Measurements from ENCODE around the gene HDDC3. TPM values are rescaled to one million over a fixed set of nuclear protein-coding genes. Genes with fewer than 3 reads are reported as not detected.

Gene HDDC3
- total RNA-seq, 1 donor from 2014 or later: 10.5 TPM

DNA sequence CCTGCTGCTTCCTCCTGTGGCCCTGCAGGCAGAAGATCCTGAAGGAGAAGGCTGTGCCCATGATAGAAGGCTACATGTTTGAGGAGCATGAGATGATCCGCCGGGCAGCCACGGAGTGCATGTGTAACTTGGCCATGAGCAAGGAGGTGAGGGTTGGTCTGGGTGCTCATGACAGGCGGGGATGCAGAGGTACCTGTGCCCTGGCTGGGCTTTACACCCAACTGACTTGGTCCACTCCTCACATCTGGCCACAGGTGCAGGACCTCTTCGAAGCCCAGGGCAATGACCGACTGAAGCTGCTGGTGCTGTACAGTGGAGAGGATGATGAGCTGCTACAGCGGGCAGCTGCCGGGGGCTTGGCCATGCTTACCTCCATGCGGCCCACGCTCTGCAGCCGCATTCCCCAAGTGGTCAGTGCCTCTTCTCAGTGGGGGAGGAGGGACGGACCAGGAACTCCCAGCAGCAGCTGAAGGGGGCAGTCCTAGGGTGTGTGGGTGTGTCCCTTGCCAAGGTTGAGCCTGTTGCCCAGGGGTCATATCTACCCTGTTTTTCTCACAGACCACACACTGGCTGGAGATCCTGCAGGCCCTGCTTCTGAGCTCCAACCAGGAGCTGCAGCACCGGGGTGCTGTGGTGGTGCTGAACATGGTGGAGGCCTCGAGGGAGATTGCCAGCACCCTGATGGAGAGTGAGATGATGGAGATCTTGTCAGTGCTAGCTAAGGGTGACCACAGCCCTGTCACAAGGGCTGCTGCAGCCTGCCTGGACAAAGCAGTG, 20.7 kb upstream of the HDDC3 start:
- H3K27ac Mint-ChIP-seq (ENCODE audit: unreplicated experiment): no peak overlapping the region
- no peaks in the 10 kb centered on the region for H3K9me3 Mint-ChIP-seq (ENCODE audit: unreplicated experiment)
- no peak for FAIRE-seq
- no peaks in the 10 kb centered on the region for H3K4me1 Mint-ChIP-seq (ENCODE audit: low read depth, unreplicated experiment)
- Histone ChIP-seq H3K4me1 (ENCODE audit: insufficient read depth, low read length) (peaks cover 26% of the 10 kb centered on the region), H3K27ac (ENCODE audit: low read depth, low read length) (no peak overlapping the region), H3K36me3 (ENCODE audit: insufficient read depth, low read length) (peaks cover 21% of the 10 kb centered on the region), H3K9me3 (ENCODE audit: insufficient read depth, low read depth, low read length) (no peaks in the 10 kb centered on the region), H3K4me2 (ENCODE audit: low read length) (no peak overlapping the region), H2AFZ (ENCODE audit: low read depth, low read length) (no peak overlapping the region), H4K20me1 (ENCODE audit: insufficient read depth, low read length) (peaks cover 3% of the 10 kb centered on the region), H3K9ac (ENCODE audit: low read length) (no peak overlapping the region), H3K4me3 (ENCODE audit: insufficient read depth, low read depth, low read length) (no peak overlapping the region), H3K79me2 (ENCODE audit: insufficient read depth, low read length) (peaks cover 3% of the 10 kb centered on the region), H3K27me3 (ENCODE audit: insufficient read depth, low read length) (no peaks in the 10 kb centered on the region)
- peaks cover 18% of the 10 kb centered on the region for H3K36me3 Mint-ChIP-seq (ENCODE audit: low read depth, unreplicated experiment)
- no peak overlapping the region for H3K4me3 Mint-ChIP-seq (ENCODE audit: unreplicated experiment)
- TF ChIP-seq, protein P1, sequence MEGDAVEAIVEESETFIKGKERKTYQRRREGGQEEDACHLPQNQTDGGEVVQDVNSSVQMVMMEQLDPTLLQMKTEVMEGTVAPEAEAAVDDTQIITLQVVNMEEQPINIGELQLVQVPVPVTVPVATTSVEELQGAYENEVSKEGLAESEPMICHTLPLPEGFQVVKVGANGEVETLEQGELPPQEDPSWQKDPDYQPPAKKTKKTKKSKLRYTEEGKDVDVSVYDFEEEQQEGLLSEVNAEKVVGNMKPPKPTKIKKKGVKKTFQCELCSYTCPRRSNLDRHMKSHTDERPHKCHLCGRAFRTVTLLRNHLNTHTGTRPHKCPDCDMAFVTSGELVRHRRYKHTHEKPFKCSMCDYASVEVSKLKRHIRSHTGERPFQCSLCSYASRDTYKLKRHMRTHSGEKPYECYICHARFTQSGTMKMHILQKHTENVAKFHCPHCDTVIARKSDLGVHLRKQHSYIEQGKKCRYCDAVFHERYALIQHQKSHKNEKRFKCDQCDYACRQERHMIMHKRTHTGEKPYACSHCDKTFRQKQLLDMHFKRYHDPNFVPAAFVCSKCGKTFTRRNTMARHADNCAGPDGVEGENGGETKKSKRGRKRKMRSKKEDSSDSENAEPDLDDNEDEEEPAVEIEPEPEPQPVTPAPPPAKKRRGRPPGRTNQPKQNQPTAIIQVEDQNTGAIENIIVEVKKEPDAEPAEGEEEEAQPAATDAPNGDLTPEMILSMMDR (IDR thresholded peaks at IDR 0.05; ENCODE audit: insufficient read depth, low read depth, low read length): no peak
- no peak for TF ChIP-seq EZH2 (IDR thresholded peaks at IDR 0.05; ENCODE audit: insufficient read depth, low read length)
- no peaks in the 10 kb centered on the region for H3K27me3 Mint-ChIP-seq (ENCODE audit: low read depth, unreplicated experiment)
- DNase-seq (ENCODE audit: low read depth): no peak

DNA sequence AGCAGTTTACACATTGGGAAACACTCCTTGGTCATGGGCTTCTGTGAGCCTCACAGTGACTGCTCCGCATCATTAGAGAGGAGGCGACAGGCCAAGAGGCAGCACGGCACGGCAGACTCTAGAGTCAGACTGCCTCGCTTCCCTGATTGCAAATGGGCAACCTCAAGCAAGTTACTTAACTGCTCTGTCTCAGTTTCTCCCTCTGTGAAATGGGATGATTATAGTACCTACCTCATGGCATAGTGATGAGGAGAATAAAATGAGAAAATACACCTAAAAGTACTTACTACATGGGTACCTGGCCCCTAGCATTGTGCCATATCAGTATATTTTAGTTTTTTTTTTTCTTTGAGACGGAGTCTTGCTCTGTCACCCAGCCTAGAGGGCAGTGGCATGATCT, 18.3 kb upstream of the HDDC3 start:
- Mint-ChIP-seq H3K4me1 (ENCODE audit: low read depth, unreplicated experiment) (no peaks in the 10 kb centered on the region), H3K4me3 (ENCODE audit: unreplicated experiment) (no peak overlapping the region), H3K36me3 (ENCODE audit: low read depth, unreplicated experiment) (peaks cover 32% of the 10 kb centered on the region), H3K27me3 (ENCODE audit: low read depth, unreplicated experiment) (no peaks in the 10 kb centered on the region), H3K9me3 (ENCODE audit: unreplicated experiment) (no peaks in the 10 kb centered on the region), H3K27ac (ENCODE audit: unreplicated experiment) (no peak overlapping the region)
- H3K79me2 ChIP-seq (ENCODE audit: insufficient read depth, low read length): no peaks in the 10 kb centered on the region
- no peak for FAIRE-seq
- H3K9me3 ChIP-seq (ENCODE audit: insufficient read depth, low read depth, low read length): no peaks in the 10 kb centered on the region
- TF ChIP-seq EZH2 (IDR thresholded peaks at IDR 0.05; ENCODE audit: insufficient read depth, low read length): no peak
- TF ChIP-seq, protein P1 (IDR thresholded peaks at IDR 0.05; ENCODE audit: insufficient read depth, low read depth, low read length): no peak
- H3K4me3 ChIP-seq (ENCODE audit: insufficient read depth, low read depth, low read length): no peak overlapping the region
- H3K9ac ChIP-seq (ENCODE audit: low read length): no peak overlapping the region
- peaks cover 9% of the 10 kb centered on the region for H3K4me1 ChIP-seq (ENCODE audit: insufficient read depth, low read length)
- H3K36me3 ChIP-seq (ENCODE audit: insufficient read depth, low read length): peaks cover 30% of the 10 kb centered on the region
- no peaks in the 10 kb centered on the region for H3K27me3 ChIP-seq (ENCODE audit: insufficient read depth, low read length)
- no peaks in the 10 kb centered on the region for H4K20me1 ChIP-seq (ENCODE audit: insufficient read depth, low read length)
- H3K27ac ChIP-seq (ENCODE audit: low read depth, low read length): no peak overlapping the region
- no peak overlapping the region for H3K4me2 ChIP-seq (ENCODE audit: low read length)
- no peak for DNase-seq (ENCODE audit: low read depth)
- H2AFZ ChIP-seq (ENCODE audit: low read depth, low read length): no peak overlapping the region
